Chondrocyte (in vitro differentiated cells): ENCODE results near the gene PGAM2. TPM values are rescaled to one million over a fixed set of nuclear protein-coding genes. Genes with fewer than 3 reads are reported as not detected.

Experiments used
- DNase-seq: peaks from one replicate; pipeline ENCODE4 v3.0.0; 2021; ENCODE audit warnings: mixed read lengths, low spot score
- H3K27ac Mint-ChIP-seq: one replicate; pipeline ENCODE4 v1.8.0; 2021; ENCODE audit warnings: mild to moderate bottlenecking, moderate library complexity, mixed read lengths; ENCODE audit not compliant: unreplicated experiment
- H3K27me3 Mint-ChIP-seq: 2 replicates; pipeline ENCODE4 v1.8.0; 2021; ENCODE audit warnings: low read depth, mixed read lengths
- H3K36me3 Mint-ChIP-seq: 2 replicates; pipeline ENCODE4 v1.8.0; 2021; ENCODE audit warnings: low read depth, mixed read lengths
- H3K4me1 Mint-ChIP-seq: 2 replicates; pipeline ENCODE4 v1.8.0; 2021; ENCODE audit warnings: low read depth, mild to moderate bottlenecking, mixed read lengths
- H3K4me3 Mint-ChIP-seq: one replicate; pipeline ENCODE4 v1.8.0; 2021; ENCODE audit warnings: mild to moderate bottlenecking, moderate library complexity, mixed read lengths; ENCODE audit not compliant: unreplicated experiment
- H3K9me3 Mint-ChIP-seq: 2 replicates; pipeline ENCODE4 v1.8.0; 2021; ENCODE audit warnings: low read depth, mixed read lengths
- total RNA-seq: library from RNA; stranded (reverse); gene quantifications from 3 replicates; pipeline ENCODE4 v1.2.1, GENCODE V29; 2021
- TF ChIP-seq, protein P1 (sequence below): fragments of 200-600 bp; sonication (generic); IDR thresholded peaks from 2 replicates; pipeline ENCODE4 v1.5.0; 2021; ENCODE audit warnings: antibody characterized with exemption, mild to moderate bottlenecking, moderate library complexity

Gene PGAM2
- total RNA-seq, 1 donor from 2014 or later = 0.25 TPM

DNA sequence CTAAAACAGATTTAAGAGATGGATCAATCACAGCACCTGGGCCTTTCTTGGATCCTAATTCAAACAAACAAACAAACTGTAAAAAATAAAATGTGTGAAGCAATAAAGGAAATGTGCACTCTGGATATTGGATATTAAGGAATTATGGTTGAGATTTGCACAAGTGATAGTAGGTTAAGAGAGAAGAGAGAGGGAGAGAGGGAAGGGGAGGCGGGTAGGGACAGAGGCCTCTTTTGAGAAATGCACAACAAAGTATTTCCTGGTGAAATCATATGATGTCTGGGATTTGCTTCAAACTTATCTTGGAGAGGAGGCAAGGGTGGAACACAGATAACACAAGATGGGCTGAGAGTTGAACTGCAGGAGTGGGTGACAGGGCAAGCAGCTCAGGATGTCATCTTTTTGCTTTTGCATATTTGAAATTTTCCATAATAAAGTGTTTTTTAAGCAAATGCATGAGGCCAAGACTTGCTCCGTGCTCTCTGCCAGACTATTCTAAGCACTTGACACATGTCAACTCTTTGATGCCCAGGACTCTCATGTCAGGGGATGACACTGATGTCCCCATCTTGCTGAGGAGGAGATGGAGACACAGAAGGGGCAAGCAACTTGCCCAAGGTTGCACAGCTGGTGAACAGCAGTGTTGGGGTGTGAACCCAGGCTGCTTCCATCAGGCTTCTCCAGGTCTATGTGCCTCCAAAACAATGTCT is 29.7 kb upstream of the PGAM2 start:
- no peak for DNase-seq
- peaks cover 4% of the 10 kb centered on the region for H3K9me3 Mint-ChIP-seq
- H3K4me3 Mint-ChIP-seq = no peak overlapping the region
- no peaks in the 10 kb centered on the region for H3K27me3 Mint-ChIP-seq
- H3K4me1 Mint-ChIP-seq = peaks cover 47% of the 10 kb centered on the region
- no peaks in the 10 kb centered on the region for H3K36me3 Mint-ChIP-seq
- H3K27ac Mint-ChIP-seq = peak overlapping the region; percentile 30
- TF ChIP-seq, protein P1, sequence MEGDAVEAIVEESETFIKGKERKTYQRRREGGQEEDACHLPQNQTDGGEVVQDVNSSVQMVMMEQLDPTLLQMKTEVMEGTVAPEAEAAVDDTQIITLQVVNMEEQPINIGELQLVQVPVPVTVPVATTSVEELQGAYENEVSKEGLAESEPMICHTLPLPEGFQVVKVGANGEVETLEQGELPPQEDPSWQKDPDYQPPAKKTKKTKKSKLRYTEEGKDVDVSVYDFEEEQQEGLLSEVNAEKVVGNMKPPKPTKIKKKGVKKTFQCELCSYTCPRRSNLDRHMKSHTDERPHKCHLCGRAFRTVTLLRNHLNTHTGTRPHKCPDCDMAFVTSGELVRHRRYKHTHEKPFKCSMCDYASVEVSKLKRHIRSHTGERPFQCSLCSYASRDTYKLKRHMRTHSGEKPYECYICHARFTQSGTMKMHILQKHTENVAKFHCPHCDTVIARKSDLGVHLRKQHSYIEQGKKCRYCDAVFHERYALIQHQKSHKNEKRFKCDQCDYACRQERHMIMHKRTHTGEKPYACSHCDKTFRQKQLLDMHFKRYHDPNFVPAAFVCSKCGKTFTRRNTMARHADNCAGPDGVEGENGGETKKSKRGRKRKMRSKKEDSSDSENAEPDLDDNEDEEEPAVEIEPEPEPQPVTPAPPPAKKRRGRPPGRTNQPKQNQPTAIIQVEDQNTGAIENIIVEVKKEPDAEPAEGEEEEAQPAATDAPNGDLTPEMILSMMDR = no peak

DNA sequence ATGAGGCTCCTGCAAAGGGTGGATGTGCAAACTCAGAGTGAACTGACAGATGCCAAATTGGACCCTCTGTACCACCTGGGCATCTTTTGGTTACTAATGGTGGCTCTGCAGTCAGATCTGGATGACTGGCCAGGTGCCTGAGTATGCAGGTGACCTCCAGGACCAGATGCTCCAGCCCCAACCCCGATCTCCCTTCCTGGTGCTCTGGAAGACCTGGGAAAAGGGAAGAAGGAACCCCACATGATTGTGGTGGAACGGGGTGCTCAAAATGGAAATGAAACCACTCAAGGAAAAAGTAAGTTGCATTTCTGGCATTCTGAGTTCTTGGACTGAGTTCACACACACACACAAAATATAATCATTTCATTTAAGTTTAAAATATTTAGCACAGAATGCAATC is 29.0 kb upstream of the PGAM2 start:
- Mint-ChIP-seq H3K36me3 (no peaks in the 10 kb centered on the region), H3K27me3 (no peaks in the 10 kb centered on the region), H3K4me3 (no peak overlapping the region), H3K27ac (peak overlapping the region; percentile 30), H3K4me1 (peaks cover 44% of the 10 kb centered on the region), H3K9me3 (peaks cover 4% of the 10 kb centered on the region)
- no peak for DNase-seq
- TF ChIP-seq, protein P1 = no peak

DNA sequence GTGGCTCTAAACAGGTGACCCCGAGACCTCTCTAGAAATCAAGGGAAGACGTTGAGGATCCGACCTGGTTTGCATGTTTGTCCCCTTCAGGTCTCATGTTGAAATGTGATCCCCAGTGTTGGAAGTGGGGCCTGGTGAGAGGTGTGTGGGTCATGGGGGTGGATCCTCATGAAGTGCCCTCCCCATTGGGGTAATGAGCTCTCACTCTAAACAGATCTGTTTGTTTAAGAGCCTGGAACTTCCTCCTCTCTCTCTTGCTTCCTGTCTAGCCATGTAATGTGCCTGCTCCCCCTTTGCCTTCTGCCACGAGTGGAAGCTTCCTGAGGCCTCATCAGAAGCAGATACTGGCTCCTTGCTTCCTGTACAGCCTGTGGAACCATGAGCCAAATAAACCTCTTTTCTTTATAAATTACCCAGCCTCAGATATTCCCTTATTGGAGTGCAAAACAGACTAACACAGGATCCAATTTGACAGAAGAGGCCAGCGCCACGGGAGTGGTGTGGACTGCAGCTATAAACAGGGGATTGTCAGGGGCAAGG is 27.8 kb upstream of the PGAM2 start:
- DNase-seq = no peak
- H3K27me3 Mint-ChIP-seq = no peaks in the 10 kb centered on the region
- peaks cover 55% of the 10 kb centered on the region for H3K4me1 Mint-ChIP-seq
- no peak overlapping the region for H3K4me3 Mint-ChIP-seq
- no peak overlapping the region for H3K27ac Mint-ChIP-seq
- H3K9me3 Mint-ChIP-seq = peaks cover 4% of the 10 kb centered on the region
- TF ChIP-seq, protein P1 = no peak
- no peaks in the 10 kb centered on the region for H3K36me3 Mint-ChIP-seq

DNA sequence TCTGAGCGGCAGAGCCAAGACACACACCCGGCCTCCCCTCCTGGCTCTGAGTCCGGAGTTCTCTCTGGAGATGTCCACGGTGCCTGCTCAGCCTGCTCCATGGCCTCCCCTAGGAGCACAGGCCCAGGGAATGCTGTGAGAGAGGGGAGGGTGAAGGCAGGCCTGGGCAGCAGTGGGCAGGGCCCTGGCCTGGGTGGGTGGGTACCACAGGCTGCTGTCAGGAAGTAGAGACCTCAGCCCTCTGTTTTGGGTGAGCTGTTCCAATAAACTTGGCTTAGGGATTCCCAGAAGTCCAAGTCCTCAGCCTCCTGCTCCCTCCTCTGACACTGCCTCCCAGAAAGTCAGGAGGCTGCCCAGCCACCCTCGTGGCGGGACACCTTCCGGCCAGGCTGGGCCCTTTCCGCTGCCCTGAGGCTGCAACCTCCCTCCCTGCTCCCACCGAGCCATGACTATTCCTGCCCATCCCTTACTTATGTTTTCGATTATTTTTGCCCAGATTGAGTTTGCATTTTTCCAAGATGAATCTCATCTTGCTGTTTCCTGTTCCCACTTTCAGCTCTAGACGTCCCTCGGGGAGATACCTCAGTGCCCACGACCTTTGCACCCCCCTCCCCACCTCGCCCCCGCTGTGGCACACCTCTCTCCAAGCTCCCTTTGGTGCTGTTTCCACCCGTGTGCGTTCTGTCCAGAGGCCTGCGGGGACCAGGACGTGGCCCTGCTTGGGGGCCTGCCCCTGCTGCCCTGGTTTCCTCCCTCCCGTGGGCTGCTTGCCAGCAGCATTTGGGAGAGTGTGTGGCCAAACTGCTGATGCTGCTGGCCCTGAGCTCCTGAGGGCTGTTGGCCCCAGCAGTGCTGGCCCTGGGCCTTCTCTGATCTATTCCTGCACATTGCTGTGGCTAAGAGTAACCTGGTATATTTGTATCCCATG is 22.8 kb upstream of the PGAM2 start:
- TF ChIP-seq, protein P1 = no peak
- peak overlapping the region; percentile 87 for H3K27ac Mint-ChIP-seq
- peak; percentile 85 for DNase-seq
- no peaks in the 10 kb centered on the region for H3K27me3 Mint-ChIP-seq
- H3K9me3 Mint-ChIP-seq = peaks cover under 1% of the 10 kb centered on the region
- no peak overlapping the region for H3K4me3 Mint-ChIP-seq
- H3K36me3 Mint-ChIP-seq = no peaks in the 10 kb centered on the region
- H3K4me1 Mint-ChIP-seq = peaks cover 68% of the 10 kb centered on the region

DNA sequence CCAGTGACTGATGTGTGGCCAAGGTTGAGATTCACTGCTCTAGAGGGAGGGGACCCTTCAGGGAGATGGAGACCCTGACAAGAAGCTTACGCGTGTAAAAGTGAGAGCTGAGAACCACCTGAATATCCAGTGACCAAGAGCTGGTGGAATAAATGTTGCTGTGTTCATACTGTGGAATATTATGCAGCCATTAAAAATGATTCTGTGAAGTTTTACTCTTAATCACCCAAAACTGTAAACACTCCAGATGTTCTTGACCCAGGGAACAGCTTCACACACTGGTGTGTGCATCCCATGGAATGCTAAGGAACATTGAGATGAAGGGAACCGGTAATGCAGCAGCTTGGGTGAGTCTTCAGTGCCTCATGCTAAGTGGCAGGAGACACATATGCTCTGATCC is 21.3 kb upstream of the PGAM2 start:
- Mint-ChIP-seq H3K27me3 (no peaks in the 10 kb centered on the region), H3K4me1 (peaks cover 76% of the 10 kb centered on the region), H3K36me3 (no peaks in the 10 kb centered on the region), H3K9me3 (no peaks in the 10 kb centered on the region), H3K4me3 (no peak overlapping the region), H3K27ac (peak overlapping the region; percentile 87)
- DNase-seq = no peak
- TF ChIP-seq, protein P1 = no peak
